GM21786 (cell line): ENCODE measurements around the gene NCKAP5L.

Source experiments
- ATAC-seq: cut with Tn5 transposase; IDR thresholded peaks from one replicate; pipeline ENCODE4 v1.9.1; 2021; ENCODE audit not compliant: unreplicated experiment

The NCKAP5L gene

DNA sequence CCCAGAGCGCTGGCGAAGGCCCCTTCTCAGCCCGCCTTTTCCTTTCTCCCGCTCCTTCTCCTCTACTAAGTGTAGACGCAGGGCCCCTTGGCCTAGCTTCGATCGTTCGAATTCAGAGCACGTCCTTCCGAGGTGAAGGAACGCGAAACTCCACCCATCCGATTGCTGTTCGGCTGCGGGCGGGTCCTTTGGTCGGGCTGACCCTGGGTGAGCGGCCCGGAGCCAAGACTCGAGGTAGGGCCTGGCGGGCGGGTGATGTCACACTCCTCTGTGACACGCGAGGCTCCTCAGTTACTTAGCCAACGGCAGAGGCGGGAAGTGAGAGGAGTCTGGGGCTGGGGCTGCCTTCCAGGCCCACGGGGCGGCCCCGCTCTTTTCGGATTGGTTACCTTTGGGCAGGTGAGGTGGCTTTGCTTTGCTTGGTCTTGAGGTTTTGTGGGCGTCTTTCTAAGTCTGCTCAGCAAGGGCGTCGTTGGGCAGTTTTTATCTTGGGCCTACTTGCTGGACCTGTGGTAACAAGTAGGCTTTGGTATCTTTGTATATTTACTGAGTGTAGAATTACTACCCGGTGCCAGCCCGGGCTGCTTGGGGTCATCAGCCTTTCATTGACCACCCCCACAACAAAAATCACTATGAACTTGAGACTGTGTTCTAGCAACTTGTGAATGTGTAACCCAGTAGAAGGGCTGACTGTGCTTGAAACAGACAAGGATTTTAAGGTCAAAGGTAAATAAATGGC, 86.2 kb downstream of the NCKAP5L start:
- peak; percentile 43 for ATAC-seq
